ENCODE results near the gene MMP28.

The MMP28 gene, protein sequence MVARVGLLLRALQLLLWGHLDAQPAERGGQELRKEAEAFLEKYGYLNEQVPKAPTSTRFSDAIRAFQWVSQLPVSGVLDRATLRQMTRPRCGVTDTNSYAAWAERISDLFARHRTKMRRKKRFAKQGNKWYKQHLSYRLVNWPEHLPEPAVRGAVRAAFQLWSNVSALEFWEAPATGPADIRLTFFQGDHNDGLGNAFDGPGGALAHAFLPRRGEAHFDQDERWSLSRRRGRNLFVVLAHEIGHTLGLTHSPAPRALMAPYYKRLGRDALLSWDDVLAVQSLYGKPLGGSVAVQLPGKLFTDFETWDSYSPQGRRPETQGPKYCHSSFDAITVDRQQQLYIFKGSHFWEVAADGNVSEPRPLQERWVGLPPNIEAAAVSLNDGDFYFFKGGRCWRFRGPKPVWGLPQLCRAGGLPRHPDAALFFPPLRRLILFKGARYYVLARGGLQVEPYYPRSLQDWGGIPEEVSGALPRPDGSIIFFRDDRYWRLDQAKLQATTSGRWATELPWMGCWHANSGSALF

DNA sequence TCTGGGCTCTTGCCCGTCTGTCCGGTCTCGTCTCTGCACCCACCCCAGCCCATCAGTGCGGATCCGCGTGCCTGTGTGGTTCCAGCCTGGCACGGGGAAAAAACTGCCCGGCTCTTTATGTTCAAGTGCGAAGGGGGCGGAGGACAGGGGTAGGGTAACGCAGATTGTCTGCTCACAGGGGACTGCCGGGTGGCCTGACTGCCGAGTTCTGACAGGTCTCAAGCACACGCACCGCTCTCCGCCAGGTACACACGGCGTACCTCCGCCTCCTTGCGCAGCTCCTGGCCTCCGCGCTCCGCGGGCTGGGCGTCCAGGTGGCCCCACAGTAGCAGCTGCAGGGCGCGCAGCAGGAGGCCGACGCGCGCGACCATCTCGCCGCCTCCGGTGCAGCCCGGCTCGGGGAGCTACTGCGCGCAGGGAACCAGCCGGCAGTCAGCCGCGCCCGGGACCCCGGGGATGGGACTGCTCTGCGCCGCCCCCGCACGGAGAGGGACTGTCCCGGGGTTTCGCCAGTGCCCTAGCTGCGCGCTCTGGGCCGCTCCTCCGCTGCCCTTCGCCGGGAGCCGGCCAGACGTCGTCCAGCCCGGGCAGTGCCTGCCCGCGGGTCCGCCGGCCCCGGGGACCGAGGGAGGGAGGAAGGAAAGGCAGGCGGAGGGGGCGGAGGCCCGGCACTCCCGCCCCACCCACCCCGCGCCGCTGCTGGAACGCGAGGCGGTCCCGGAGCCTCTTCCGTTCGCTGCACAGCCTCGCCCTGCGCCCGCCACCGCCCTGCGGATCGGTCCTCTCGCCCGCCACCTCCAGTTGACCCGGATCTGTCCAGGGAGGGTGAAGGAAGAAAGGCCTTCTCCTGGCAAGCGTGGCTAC is at the start of gene MMP28:
Gene MMP28, minus strand, starts transcription at position 635 of the 864 bp plus-strand sequence. Its CDS starts 264 bp downstream, at position 371.
- DNase-seq (ENCODE audit: low read depth), result no peak

DNA sequence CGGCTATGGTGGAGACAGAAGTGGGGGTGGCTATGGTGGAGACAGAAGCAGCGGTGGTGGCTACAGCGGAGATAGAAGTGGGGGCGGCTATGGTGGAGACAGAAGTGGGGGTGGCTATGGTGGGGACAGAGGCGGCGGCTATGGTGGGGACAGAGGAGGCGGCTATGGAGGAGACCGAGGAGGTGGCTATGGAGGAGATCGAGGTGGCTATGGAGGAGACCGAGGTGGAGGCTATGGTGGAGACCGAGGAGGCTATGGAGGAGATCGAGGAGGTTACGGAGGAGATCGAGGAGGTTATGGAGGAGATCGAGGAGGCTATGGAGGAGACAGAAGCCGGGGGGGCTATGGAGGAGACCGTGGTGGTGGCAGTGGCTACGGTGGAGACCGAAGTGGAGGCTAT is 49.1 kb upstream of the MMP28 start:
- DNase-seq (ENCODE audit: low read depth), result no peak

DNA sequence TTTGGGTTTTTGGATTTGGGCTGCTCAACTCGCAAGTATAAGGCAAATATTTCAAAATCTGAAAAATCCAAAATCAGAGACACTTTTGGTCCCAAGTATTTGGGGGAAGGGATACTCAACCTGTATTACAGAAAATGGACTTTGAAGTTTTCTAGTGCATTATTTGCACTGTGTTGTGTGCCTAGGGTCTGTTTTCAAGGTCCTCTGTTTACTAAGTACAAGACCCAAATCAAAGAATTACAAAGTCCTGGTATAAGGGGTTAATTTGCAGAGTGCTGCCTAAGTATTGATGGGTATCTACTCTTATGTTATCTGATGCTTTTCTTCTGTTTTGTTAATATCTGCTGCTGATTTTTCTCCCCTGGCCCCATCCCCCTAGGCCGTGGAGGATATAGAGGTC is 48.3 kb upstream of the MMP28 start:
- no peak for DNase-seq (ENCODE audit: low read depth)

DNA sequence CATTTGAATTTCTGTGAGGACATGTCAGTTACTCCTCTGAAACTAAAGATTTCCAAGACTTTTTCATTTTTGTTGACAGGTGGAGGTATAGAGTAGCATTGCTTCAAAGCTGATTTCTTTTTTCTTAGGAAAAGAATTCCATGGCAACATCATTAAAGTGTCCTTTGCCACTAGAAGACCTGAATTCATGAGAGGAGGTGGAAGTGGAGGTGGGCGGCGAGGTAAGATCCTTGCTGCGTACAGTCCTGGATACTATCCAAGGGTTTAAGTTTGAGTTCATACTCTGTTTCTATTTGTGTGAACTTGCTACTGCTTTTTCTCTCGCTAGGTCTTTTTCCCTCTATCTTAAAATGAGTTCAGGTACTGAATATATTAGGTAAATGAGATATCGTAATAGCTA is 46.8 kb upstream of the MMP28 start:
- no peak for DNase-seq (ENCODE audit: low read depth)

DNA sequence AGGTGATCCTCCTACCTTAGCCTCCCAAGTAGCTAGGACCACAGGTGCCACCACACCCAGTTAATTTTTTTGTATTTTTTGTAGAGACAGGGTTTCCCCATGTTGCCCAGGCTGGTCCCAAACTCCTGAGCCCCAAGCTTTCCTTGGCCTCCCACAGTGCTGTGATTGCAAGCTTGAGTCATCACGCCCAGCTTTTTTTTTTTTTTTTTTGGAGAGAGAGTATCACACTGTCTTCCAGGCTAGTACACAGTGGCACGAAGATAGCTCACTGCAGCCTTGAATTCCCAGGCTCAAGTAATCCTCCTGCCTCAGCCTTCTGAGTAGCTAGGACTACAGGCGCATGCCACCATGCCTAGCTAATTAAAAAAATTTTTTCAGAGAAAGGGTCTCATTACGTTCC is 46.1 kb upstream of the MMP28 start:
- DNase-seq (ENCODE audit: low read depth), result peak; percentile 73

DNA sequence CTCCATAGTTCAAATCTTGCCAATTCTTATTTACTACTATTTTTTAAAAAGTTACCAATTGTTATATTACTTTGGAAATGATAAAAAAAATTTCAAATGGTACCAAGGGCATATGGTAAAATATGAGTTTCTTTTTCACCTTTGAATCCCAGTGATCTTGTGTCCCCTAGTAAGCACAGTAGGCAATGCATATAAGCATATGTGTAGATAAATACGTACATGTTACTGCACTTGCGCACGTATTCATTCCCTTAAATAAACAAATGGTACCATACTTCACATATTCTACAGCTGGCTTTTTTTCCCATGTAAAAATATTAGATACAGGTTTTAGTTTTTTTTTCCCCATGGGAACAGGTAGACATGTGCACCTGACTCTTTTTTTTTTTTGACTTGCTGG is 45.7 kb upstream of the MMP28 start:
- DNase-seq (ENCODE audit: low read depth), result no peak

DNA sequence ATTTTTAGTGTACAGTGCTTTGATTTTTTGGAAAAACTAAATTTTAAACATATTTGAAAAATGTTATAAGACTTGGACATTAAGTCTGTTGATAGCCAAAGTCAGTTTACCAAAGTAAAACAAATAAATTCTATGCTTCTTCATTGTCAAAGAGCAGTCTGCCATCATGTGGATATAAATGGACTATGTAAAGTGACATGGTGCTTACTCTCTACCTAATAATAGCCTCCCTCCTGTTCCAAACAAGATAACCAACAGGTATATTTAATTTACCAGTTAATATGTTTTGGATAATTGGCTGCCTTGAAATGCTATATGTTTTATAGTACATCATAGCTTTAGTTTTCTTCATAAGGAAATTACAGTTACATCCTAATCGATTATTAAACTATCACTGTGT is 29.8 kb upstream of the MMP28 start:
- no peak for DNase-seq (ENCODE audit: low read depth)

DNA sequence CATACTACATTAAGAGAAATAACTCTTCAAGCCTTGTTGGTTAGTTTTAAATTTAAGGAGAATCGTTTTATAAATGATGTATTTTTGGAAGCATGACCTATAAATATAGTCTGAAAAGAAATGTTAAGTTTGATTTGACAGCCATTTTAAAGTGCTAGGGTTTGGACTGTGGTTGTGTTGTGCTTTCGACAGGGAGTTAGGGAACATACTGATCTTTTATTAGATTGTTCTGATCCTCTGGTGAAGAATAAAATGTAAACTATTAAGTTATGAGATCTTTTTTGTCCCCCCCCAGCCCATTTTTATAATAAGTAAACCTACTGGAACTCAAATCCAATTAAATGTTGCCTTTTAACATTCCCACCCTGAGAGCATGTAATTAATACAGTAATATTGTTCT is 25.9 kb upstream of the MMP28 start:
- no peak for DNase-seq (ENCODE audit: low read depth)

DNA sequence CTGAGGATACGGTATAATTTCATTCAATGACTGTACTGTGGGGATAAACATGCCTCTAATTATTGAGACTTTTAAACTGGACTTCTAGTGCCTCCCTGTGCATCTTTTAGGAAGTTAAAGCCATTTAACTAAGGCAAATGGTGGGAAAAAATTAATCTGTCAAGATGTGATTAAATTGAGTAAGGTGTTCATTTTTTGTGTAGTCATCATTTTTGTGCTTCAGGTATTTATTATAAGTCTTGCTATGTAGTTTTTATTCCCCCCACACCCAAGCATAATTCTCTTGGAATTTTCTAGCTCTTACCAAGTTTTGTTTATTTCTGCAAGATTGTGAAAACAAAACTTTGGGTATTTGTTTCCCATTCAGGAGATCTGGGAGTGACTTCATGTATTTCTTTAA is 24.0 kb upstream of the MMP28 start:
- no peak for DNase-seq (ENCODE audit: low read depth)

DNA sequence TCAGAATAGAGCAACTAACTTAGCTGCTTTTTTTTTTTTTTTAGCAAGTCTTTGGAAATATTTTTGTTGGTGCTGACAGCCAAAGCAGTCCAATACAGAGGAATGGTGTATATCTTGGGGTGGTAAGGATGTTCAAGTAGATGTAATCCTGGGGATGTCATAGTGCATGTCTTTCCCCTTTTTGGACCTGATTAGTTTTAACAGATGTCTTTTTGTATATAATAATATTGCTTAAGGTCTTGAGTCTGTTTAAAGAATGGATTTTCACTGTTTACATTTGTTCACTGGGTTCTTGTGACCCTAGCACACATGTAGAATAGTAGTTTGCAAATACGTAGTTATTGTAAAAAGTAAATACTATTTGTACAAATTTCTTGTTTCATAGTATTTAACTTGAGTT is 21.8 kb upstream of the MMP28 start:
- DNase-seq (ENCODE audit: low read depth), result peak; percentile 31

DNA sequence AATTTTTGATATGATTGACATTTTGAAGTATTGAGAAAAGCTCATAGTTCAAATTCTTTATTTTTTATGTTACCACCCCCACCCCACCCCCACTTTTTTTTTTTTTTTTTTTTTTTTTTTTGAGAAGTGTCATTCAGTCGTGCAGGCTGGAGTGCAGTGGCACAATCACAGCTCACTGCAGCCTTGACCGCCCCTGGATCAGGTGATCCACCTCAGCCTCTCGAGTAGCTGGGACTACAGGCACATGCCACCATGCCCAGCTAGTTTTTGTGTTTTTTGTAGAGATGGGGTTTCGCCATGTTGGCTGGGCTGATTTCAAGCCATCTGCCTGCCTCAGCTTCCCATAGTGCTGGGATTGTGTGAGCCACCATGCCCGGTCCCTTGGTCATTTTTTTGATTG is 21.3 kb upstream of the MMP28 start:
- no peak for DNase-seq (ENCODE audit: low read depth)

DNA sequence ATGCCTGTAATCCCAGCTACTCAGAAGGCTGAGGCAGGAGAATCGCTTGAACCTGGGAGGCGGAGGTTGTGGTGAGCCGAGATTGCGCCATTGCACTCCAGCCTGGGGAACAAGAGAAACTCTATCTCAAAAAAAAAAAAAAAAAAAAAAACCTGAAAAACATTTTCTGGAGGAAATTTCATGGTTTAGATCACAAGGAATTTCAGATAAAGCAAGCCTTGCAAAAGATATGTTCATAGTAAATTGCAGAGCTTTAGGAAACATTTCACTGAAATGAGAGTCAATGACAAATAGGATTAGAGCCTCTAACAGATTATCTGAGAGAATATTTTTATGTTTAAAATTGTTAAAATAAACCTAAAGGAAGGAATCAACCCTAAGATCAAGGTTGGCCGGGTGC is 17.0 kb upstream of the MMP28 start:
- no peak for DNase-seq (ENCODE audit: low read depth)

DNA sequence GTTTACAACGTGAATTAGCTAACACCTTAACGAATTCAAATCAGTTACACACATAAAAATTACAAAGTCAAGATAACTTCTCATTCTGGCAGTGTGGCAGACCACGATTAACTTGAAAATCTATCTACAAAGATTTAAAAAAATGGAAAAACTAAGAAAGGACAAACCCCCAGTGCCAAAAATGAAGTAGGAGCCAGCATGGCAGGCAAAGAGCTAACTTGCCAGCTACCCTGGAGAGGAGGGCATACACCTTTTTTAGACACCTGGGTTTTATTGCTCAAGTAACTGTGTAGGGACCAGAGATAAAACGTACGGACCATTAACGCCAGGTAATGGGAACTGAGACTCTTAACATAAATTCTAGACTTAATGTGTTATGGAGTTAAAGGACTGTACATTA is 16.3 kb upstream of the MMP28 start:
- DNase-seq (ENCODE audit: low read depth), result no peak

DNA sequence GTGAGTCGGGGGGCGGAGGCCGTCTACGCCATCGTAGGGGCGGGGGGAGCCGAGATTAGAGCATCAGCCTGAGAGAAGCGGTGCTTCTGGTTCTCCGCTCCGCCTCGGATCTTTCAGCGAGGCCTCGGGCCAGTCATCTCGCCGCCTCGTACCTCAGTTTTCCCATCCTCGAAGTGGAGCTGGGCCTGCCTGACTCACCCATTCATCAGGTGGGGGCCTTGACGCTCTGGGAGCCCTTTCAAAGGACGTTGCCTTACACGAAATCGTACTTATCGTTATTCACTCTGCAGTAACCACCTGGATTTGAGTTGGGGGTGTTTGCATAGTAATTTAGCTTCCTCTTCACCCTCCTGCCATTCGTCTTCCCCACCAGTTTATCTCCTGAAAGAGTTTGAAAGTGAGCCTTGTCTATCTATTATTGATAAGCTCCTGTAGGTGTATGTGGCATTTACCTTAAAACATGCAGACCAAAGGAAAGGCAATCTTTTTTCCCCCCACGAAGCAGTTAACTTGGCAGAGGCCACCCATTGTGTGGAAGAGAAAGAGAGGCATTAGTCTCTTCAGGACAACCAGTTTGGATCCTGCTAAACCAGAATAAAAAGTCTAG is 14.5 kb upstream of the MMP28 start:
- DNase-seq (ENCODE audit: low read depth), result peak; percentile 44

DNA sequence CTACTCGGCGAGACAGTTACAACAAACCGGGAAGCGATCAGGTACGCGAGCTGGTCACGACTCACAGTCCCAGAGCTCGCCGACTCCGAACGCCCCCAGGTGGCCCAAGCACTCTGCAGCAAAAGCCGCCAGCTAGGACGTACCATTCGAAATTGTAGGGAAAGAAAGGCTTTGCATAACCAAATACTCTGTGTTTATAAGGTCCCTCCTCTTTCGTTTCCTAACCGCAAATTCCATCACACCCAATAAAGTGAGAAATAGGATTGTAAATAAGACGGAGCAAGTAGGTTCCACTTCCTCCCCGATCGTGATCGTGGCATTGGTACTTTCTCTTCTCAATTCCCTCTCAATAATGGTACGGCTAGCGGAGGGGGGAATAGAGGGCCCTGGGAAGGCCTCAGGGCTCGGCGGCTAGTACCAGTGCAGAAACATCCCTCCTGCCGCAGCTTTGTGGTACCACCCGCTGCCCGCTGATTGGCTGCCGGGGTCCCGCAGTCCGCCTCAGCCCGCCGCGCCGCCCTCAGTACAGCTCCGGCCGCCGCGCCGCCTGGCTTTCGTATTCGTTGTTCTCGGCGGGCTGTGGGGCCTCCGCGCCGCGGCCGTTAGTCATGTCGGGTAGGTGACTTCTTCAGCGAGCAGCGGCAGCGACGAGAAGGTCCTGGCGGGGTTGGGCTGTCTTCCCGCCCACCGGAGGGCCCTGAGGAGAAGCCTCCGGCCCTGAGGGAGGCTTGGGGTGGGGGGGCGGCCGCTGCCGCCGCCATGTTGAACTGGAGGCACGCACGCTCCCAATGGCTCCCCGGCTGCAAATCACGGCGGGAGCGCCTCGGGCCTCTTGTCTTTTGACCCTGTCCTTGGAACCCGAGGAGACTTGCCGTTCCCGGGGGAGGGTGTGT is 13.8 kb upstream of the MMP28 start, which contains the start of gene TAF15:
Gene TAF15, plus strand, starts transcription at position 523 of the 893 bp plus-strand sequence. Its CDS starts 86 bp downstream, at position 609.
- DNase-seq (ENCODE audit: low read depth), result peak; percentile 100

DNA sequence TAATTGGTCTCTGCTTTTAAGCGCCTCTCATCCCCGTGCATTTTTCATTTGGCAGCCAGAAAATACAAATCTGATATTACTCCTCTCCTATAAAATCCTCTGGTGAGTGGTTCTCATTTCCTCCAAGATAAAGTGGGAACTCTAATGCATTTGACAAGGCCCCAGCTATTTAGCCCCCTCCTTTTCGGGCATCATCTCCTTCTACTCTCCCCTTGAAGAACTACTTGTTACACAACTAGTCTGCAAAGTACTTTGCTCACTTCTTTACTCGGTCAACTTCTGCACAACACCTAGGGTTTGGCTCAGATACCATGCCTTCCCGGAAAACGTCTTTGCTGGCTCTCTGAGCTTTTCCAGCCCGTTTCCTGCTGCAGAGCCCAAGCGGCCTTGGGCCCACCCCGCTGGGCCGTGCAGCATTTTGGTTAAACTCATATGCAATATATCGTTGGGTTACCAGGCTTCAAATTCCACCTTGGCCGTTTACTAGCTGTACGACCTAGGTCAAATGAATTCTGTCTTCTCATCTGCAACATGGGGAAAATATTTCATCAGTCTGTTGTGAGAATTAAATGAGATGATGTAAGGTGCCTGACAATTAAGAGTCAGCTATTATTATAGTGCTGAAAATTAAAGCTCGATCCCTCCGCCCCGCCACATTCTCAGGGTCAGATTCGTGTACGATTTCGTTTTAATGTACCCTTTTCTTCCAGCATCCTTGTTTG is 13.0 kb upstream of the MMP28 start:
- DNase-seq (ENCODE audit: low read depth), result no peak

DNA sequence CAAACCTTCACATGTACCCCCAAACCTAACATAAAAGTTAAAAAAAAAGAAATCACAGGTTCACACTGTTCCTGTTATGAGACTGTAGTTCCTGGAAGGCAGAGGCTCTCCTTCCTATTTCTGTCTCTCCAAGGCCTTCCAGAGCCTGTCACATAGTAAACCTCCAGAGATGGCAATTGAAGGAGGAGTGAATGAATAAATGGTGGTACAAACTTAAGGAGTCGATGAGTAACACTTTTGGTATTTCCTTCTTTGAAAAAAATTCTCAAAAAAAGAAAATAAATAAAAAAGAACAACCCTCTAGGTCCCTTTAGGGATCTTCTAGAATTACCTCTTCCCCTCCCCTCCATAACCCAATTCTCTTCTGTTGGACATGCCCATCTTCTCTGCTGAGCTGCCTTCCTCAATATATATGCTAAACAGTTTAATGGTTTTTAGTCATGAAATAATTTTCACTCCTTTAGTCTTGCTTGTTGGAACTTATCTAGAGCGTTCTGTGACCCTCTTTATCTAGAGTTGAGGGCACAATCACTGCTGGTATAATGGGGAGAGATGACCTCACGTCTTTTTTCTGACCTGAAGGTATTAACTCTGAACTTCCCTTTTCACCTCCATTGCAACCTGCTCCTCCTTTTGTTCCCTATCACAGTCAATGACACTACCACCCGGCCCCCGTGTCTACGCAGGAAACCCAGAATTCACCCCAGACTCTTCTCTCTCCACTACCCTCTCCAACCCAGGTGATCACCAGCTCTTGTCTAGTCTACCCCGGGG is 12.1 kb upstream of the MMP28 start:
- peak; percentile 59 for DNase-seq (ENCODE audit: low read depth)

DNA sequence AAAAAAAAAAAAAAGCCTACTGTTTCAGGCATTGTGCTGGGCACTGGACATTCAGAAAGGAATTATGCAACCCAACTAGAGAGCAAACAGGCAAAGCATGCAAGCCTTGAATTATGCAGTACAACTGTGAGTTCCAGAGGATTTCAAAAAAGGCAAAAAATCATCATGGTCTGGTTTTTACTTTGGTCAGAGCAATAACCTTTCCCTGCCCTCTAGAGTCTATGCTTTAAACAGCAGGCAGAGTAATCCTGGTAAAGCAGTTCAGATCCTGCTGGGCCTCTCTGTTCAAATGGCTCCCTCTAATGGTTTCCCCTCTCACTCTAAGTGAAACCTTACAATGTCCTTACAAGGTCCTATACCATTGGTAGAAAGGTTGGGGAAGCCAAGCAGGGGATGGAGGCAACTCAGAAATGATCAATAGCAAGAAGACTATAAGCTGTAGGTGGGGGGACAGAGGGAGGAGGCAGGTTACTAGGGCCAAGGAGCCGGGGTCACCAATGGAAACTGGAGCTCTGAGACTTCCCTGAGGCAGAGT is 9.3 kb upstream of the MMP28 start:
- peak; percentile 93 for DNase-seq (ENCODE audit: low read depth)

DNA sequence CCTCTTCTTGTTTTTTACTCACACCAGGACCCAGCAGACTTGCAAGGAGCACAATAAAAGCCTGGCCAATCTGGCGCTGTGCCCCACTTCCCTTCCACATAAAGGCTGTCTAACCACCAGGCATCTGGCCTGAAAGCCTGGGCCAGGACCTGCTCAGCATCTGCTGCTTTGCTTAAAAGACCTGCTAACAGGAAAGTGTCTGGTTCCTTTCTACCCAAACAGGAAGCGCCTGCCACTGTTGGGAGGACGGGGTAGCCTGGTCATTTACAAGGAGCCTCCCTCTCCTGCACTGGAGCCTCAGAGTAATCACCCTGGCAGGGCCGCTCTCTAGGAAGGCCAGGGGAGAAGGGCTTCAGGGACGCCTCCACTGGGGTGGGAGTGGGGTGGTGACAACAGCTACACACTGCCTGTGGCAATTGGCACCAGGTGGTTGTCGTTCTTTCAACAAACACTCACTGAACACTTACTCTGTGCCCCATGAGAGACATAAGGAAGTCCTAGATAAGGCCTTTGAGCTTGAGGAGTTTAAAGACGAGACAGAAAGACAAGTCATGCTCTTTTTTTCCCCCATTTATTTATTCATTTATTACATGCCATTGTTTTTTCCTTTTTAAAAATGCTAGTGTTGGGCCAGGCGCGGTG is 6.3 kb upstream of the MMP28 start:
- DNase-seq (ENCODE audit: low read depth), result peak; percentile 59

All from iris pigment epithelial cell (primary cell).